GM12872 (cell line): ENCODE measurements around the gene AFF3.

Experiments used
- TF ChIP-seq, protein P1 (sequence below): IDR thresholded peaks from 3 replicates; pipeline ENCODE4 v1.5.1; 2011; ENCODE audit warnings: low read depth, mild to moderate bottlenecking, low read length, moderate library complexity; ENCODE audit not compliant: insufficient read depth

AFF3 gene

DNA sequence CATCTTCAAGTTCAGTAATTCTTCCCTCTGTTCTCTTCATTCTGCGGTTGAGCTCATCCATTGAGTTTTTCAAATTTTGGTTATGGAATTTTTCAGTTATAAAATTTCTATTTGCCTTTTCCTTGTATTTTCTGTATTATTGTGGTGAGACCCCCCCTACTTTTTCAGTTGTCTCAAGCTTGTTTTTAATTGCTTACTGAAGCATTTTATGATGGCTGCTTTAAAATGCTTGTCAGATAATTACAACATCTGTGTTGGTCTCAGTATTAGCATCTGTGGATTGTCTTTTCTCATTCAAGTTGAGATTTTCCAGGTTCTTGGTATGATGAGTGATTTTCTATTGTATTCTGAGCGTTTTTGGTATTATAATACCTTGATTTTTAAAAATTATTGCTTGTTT lies 531.4 kb downstream of the AFF3 start:
- TF ChIP-seq, protein P1, sequence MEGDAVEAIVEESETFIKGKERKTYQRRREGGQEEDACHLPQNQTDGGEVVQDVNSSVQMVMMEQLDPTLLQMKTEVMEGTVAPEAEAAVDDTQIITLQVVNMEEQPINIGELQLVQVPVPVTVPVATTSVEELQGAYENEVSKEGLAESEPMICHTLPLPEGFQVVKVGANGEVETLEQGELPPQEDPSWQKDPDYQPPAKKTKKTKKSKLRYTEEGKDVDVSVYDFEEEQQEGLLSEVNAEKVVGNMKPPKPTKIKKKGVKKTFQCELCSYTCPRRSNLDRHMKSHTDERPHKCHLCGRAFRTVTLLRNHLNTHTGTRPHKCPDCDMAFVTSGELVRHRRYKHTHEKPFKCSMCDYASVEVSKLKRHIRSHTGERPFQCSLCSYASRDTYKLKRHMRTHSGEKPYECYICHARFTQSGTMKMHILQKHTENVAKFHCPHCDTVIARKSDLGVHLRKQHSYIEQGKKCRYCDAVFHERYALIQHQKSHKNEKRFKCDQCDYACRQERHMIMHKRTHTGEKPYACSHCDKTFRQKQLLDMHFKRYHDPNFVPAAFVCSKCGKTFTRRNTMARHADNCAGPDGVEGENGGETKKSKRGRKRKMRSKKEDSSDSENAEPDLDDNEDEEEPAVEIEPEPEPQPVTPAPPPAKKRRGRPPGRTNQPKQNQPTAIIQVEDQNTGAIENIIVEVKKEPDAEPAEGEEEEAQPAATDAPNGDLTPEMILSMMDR = no peak

DNA sequence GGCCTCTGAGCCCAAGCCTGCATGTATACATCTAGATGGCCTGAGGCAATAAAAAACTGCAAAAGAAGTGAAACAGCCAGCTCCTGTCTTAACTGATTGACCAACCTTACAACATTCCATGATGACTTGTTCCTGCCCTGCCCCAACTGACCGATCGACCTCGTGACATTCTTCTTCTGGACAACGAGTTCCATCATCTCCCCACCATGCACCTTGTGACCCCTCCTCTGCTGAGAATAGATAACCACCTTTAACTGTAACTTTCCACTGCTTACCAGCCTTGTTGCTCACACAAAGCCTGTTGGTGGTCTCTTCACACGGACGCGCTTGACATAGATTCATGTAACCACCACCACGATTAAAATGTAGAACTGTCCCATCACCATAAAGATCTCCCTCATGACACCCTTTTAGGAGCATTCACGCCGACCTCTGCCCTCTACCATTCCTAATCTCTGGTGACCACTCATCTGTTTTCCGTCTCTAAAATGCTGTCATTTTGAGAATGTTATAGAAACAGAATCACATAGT lies 532.5 kb downstream of the AFF3 start:
- TF ChIP-seq, protein P1 = no peak

DNA sequence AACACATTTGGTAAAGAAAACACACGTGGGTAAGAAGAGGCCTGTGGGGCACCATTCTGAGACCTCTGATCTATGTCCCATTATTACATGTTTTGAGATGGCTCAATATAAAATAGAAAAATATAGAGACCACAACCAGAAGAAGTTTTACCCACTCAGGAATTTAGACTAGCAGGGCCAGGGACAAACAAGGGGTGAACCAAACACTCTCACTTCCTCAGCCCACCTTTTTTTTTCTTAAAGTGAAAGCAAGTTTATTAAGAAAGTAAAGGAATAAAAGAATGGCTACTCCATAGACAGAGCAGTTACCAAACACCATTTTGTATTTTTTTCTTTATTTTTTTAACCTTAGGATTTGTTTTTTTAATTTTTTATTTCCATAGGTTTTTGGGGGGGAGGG lies 533.5 kb downstream of the AFF3 start:
- TF ChIP-seq, protein P1 = no peak

DNA sequence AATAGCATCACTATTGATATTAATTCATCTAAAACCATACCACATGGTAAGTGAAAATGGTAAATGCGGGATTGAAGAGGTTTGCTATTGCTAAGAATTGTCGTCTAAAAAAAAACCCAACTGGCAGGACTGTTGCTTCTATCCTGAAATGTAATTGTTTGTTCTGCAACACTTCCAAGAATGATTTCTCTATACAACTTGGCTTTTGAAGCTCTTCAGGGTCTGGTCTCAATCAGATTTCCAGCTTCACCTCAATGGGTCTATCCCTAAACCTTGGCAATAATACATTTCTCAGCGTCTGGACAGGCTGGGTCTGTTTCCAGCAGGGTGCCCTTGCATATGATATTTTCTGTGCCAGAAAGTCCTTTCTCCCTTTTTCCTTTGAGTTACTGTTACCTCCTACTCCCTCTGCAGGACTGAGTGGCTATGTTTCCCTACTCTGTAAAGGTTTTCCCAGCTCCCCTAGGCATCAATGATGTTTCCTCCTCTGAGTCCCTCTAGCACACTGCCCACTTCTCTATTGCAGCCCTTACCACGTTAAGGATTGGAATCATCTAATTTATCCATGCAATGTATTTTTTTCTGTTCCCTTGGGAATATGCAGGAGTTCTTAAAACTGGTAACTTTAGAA lies 534.4 kb downstream of the AFF3 start:
- TF ChIP-seq, protein P1 = no peak

DNA sequence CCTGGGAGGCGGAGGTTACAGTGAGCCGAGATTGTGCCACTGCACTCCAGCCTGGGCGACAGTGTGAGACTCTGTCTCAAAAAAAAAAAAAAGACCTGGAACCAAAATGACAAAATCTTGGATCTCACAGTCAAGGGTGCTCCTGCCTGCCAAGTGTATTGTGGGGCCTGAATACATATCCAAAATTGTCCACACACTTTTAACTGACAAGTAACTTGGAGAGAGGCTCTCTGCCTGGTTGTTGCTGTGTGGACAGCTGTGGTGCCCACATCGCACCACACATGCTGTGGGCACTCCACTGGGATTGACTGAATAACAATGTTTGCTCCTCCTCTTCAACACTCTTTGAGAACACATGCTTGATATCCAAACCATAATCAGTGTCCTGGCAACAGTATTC lies 534.9 kb downstream of the AFF3 start:
- TF ChIP-seq, protein P1 = no peak

DNA sequence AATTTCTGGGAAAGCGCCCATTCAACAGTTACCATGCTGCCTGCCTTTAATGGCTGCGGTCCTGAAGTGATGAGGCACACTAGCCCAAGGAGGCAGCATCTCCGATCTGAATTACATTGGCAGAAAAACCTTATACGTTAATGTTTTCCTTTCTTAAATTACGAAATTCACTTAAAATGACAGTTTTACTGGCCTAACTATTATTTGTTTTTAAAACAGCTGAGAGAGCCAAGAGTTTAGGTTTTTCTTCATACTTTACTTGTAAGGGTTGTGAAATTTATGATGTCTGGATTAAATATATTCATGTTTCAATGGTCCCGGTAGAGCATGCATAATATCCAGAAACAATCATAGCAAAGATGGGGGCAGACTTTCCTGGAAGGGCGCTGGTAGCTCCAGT lies 537.4 kb downstream of the AFF3 start:
- TF ChIP-seq, protein P1 = no peak

DNA sequence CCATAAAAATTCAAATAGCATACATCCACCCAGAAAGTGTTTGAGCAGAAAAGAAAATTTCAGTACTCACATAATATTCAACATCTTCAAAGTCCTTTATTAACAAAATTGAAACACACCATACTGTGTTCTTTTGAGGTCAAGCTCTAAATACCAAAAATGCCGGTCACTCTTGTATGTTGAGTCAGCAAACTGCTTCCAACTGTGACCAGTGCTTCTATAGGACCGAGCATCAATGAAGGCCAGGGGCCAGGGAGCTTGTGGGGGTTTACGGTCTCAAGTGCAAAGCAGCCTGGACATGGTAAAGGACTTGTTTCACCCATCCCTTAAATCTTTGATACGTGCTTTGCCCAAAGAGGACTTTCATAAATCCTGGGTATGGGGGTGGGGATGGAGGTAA lies 539.9 kb downstream of the AFF3 start:
- TF ChIP-seq, protein P1 = no peak
